BE2C (cell line): ENCODE measurements around the gene PLXNA3.
A peak's percentile ranks its signal among the peaks of the same experiment; 100 is the strongest.

Experiments used
- DNase-seq: peaks from one replicate; pipeline ENCODE4 v3.0.0-alpha.2; 2020
- H3K27me3 ChIP-seq: fragments of 250-450 bp; sonication (Bioruptor Pico); 2 replicates; pipeline ENCODE4 v1.5.1; 2020; ENCODE audit warnings: mild to moderate bottlenecking
- H3K36me3 ChIP-seq: fragments of 250-450 bp; sonication (Bioruptor Pico); 2 replicates; pipeline ENCODE4 v1.5.1; 2020; ENCODE audit warnings: mild to moderate bottlenecking
- H3K4me1 ChIP-seq: fragments of 250-450 bp; sonication (Bioruptor Pico); 2 replicates; pipeline ENCODE4 v1.5.1; 2020
- H3K4me3 ChIP-seq: 2 replicates; pipeline ENCODE4 v1.5.1; 2011; ENCODE audit warnings: low read depth, low read length
- H3K9me3 ChIP-seq: fragments of 250-450 bp; sonication (Bioruptor Pico); 2 replicates; pipeline ENCODE4 v1.5.1; 2020
- TF ChIP-seq, protein P1 (sequence below): IDR thresholded peaks from 2 replicates; pipeline ENCODE4 v1.5.1; 2012; ENCODE audit warnings: mild to moderate bottlenecking, low read depth, low read length

The PLXNA3 gene

DNA sequence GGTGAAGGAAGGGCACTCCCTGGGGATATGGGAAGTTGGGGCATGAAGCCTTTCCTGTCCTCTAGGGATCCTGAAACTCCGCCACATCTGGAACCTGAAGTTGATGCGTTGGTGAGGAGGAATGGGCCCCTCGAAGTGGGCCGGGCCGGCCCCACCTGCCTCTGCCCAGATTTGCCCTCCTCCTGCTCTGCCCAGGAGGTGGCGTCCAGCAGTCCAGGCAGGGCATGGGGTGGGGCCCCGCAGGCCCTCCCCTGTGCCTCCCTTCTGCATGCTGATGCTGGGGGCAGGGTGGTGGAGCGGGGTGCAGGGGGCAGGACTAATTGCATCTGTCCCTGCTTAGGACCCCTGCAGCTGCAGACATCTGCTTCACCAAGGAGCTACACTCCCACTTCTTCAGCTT, 44.9 kb upstream of the PLXNA3 start:
- H3K4me3 ChIP-seq, result no peak overlapping the region
- no peaks in the 10 kb centered on the region for H3K9me3 ChIP-seq
- no peaks in the 10 kb centered on the region for H3K36me3 ChIP-seq
- TF ChIP-seq, protein P1, sequence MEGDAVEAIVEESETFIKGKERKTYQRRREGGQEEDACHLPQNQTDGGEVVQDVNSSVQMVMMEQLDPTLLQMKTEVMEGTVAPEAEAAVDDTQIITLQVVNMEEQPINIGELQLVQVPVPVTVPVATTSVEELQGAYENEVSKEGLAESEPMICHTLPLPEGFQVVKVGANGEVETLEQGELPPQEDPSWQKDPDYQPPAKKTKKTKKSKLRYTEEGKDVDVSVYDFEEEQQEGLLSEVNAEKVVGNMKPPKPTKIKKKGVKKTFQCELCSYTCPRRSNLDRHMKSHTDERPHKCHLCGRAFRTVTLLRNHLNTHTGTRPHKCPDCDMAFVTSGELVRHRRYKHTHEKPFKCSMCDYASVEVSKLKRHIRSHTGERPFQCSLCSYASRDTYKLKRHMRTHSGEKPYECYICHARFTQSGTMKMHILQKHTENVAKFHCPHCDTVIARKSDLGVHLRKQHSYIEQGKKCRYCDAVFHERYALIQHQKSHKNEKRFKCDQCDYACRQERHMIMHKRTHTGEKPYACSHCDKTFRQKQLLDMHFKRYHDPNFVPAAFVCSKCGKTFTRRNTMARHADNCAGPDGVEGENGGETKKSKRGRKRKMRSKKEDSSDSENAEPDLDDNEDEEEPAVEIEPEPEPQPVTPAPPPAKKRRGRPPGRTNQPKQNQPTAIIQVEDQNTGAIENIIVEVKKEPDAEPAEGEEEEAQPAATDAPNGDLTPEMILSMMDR, result no peak
- H3K4me1 ChIP-seq, result peaks cover 3% of the 10 kb centered on the region; the same call in 1 of the 2 replicates
- no peaks in the 10 kb centered on the region for H3K27me3 ChIP-seq
- DNase-seq, result no peak

DNA sequence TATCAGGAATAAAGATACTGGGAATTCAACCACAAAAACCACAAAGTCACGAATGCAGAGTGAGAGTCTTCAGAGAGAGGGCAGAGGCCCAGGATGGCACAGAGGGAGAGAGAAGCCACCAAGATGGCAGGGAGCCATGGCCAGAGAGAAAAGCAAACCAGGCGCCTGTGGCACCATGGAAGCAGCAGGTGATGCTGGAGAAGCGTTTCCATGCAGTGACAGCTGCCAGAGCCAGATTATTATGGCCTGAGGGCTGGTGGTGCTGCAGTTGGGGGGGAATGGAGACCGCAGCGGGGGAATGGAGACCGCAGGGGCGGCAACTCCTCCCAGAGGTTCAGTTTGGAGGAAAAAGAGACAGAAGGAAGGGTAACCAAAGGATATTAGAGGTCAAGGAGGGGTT, 40.9 kb upstream of the PLXNA3 start:
- TF ChIP-seq, protein P1, result no peak
- DNase-seq, result peak; percentile 80
- H3K4me1 ChIP-seq, result peaks cover 8% of the 10 kb centered on the region
- no peaks in the 10 kb centered on the region for H3K27me3 ChIP-seq
- no peaks in the 10 kb centered on the region for H3K36me3 ChIP-seq
- no peaks in the 10 kb centered on the region for H3K9me3 ChIP-seq
- H3K4me3 ChIP-seq, result no peak overlapping the region

DNA sequence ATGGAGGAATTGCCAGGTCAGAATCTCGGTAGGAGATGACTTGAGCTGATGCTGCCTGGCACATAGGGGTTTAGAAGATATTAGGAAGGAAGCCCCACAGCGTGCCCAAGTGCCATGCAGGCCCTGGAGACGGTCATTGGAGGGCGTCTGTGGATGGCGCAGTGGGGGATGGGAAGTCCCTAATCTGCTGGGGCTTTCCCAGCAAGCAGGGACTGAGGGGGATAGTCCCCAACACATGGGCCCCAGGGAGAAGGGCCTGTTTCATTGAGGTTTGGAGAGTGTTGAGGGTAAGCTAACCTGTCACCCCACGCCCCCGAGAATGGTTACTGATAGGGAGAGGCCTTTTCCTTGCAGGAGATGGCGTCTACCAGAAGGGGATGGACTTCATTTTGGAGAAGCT, 38.9 kb upstream of the PLXNA3 start:
- DNase-seq, result no peak
- no peaks in the 10 kb centered on the region for H3K9me3 ChIP-seq
- H3K27me3 ChIP-seq, result no peaks in the 10 kb centered on the region
- no peak overlapping the region for H3K4me3 ChIP-seq
- TF ChIP-seq, protein P1, result no peak
- H3K36me3 ChIP-seq, result no peaks in the 10 kb centered on the region
- peaks cover 8% of the 10 kb centered on the region for H3K4me1 ChIP-seq

DNA sequence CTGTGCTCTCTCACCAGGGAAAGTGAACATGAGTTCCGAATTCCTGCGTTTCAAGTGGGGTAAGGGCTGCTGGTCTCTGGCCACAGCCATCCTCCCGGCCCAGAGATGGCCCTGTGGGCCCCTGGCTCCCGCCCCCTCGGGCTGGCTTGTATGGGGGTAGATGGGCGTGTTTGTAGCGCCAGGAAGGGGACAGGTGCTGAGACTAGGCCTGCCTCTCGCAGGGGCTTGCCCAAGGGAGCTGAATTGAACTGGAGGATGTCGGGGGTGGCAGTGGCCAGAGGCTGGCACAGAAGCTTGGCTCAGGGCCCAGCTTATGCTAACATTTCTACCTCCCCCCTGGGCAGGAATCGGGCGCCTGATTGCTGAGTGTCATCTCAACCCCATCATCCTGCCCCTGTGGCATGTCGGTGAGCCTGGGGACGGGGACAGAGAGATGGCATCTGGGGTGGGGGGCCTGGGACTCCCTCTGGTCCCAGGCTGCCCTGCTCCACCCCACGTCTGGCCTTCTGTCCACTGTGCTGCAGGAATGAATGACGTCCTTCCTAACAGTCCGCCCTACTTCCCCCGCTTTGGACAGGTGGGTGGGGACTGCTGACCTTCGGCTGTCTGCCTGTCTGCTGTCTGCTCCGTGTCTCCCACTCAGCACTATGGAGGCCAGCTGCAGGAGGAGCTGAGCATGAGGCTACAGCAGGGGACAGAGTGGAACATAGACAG, 38.2 kb upstream of the PLXNA3 start:
- Histone ChIP-seq H3K4me1 (peaks cover 8% of the 10 kb centered on the region), H3K9me3 (no peaks in the 10 kb centered on the region), H3K27me3 (no peaks in the 10 kb centered on the region), H3K4me3 (no peak overlapping the region), H3K36me3 (no peaks in the 10 kb centered on the region)
- TF ChIP-seq, protein P1, result no peak
- no peak for DNase-seq

DNA sequence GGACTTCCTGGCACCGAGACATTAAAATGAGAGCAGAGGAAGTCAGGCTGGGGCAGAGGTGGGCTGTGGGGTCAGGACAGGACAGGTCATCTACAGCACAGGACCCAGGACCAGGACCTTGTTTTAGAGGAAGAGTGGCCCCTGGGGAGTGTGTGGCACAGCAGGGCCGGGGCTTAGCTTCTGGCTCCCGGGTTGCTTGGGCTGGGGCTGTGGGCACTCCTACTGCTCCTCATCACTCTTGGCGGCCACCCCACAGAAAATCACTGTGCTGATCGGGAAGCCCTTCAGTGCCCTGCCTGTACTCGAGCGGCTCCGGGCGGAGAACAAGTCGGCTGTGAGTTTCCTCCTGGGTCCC, 37.7 kb upstream of the PLXNA3 start:
- DNase-seq, result no peak
- no peaks in the 10 kb centered on the region for H3K27me3 ChIP-seq
- H3K4me1 ChIP-seq, result peaks cover 8% of the 10 kb centered on the region
- TF ChIP-seq, protein P1, result no peak
- H3K36me3 ChIP-seq, result no peaks in the 10 kb centered on the region
- H3K4me3 ChIP-seq, result no peak overlapping the region
- H3K9me3 ChIP-seq, result no peaks in the 10 kb centered on the region

DNA sequence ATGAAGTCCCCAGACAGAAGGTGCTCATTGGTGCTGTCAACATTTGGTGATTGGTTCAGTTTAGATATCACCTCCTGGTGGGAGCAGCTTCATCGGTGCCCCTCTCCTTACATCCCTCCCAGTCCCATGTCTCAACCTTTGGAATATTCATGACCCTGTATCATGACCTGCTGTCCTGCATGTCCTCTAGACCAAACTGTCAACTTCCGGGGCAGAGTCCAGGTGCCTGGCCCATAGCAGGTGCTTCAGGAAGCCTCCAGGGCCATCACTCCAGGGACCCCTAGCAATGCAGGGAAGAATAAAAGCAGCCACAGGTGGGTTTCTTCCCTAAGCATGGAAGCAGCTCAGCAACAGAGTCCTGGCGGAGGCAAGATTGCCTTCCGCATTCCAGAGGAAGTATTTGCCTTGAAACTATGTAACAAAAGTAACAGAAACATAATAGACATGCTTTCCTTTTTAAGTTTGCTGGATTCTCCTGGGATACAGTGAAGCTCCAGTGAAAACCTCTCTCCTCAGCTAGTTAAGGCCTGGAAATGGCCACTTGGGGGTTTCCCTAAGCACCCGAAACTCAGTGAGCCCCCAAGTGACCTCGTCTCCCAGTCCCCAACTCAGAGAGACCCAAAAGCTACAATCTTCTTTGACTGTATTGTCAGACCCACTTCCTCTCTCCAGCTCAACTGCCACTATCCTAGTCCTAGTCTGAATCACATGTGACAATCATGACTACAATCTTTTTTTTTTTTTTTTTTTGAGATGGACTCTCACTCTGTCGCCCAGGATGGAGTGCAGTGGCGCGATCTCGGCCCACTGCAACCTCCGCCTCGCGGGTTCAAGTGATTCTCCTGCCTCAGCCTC, 30.9 kb upstream of the PLXNA3 start:
- no peaks in the 10 kb centered on the region for H3K4me1 ChIP-seq

More for the DNA sequence above, 30.9 kb upstream of the PLXNA3 start:
- H3K27me3 ChIP-seq, result no peaks in the 10 kb centered on the region
- TF ChIP-seq, protein P1, result no peak
- no peaks in the 10 kb centered on the region for H3K9me3 ChIP-seq
- DNase-seq, result no peak
- H3K4me3 ChIP-seq, result no peak overlapping the region
- 0 out of 2 replicates have a peak, but pooled peaks cover under 1% of the 10 kb centered on the region for H3K36me3 ChIP-seq
